Neural progenitor cell (in vitro differentiated cells): ENCODE data around the gene ATAD3A.
"Not testable (repeated sequence)": the region's sequence is repeated elsewhere in the genome, so short reads cannot be mapped to it uniquely, and the experiment has no call there.

ENCODE experiments used
- EZH2 ChIP-seq: fragments of 200-600 bp; sonication (generic); IDR thresholded peaks from 2 replicates; pipeline ENCODE4 v1.6.1; 2017; ENCODE audit warnings: antibody characterized with exemption, mild to moderate bottlenecking, moderate library complexity
- EZH2phosphoT487 ChIP-seq: fragments of 200-600 bp; sonication (generic); IDR thresholded peaks from 2 replicates; pipeline ENCODE4 v1.6.1; 2017; ENCODE audit warnings: antibody characterized with exemption
- TF ChIP-seq, protein P1 (sequence below): fragments of 200-600 bp; sonication (generic); IDR thresholded peaks from 2 replicates; pipeline ENCODE4 v1.5.1; 2017; ENCODE audit warnings: antibody characterized with exemption, mild to moderate bottlenecking

DNA sequence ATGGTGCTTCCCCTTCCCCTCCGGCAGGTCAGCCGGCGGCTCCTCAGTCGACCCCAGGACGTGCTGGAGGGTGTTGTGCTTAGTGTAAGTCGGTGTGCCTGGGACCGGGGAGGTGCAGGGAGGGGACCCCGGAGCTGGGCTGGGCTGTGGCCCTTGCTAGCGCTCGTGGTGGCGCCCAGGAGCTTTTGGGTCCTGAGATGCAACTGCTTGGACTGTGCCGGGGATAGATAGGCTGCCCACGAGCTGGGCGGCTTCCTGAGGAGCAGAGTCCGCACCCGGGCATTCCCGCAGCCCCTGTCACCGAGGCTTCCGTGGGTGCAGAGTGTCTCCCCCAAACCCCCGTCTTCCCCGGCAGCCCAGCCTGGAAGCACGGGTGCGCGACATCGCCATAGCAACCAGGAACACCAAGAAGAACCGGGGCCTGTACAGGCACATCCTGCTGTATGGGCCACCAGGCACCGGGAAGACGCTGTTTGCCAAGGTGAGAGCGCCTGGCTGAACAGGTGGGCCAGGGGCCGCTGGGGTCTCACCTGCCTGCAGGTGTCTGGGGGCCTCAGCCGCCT, 26.1 kb upstream of the ATAD3A start:
- TF ChIP-seq, protein P1, sequence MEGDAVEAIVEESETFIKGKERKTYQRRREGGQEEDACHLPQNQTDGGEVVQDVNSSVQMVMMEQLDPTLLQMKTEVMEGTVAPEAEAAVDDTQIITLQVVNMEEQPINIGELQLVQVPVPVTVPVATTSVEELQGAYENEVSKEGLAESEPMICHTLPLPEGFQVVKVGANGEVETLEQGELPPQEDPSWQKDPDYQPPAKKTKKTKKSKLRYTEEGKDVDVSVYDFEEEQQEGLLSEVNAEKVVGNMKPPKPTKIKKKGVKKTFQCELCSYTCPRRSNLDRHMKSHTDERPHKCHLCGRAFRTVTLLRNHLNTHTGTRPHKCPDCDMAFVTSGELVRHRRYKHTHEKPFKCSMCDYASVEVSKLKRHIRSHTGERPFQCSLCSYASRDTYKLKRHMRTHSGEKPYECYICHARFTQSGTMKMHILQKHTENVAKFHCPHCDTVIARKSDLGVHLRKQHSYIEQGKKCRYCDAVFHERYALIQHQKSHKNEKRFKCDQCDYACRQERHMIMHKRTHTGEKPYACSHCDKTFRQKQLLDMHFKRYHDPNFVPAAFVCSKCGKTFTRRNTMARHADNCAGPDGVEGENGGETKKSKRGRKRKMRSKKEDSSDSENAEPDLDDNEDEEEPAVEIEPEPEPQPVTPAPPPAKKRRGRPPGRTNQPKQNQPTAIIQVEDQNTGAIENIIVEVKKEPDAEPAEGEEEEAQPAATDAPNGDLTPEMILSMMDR = not testable (repeated sequence)
- TF ChIP-seq EZH2, EZH2phosphoT487: not testable (repeated sequence)
